GM23248 (cell line): ENCODE results near the gene PAQR9.

ENCODE experiments used
- EZH2 ChIP-seq: fragments of 200-600 bp; sonication (generic); IDR thresholded peaks from 2 replicates; pipeline ENCODE4 v1.6.1; 2018; ENCODE audit warnings: antibody characterized with exemption, mild to moderate bottlenecking; ENCODE audit not compliant: insufficient read depth, poor library complexity, severe bottlenecking
- EZH2phosphoT487 ChIP-seq: fragments of 200-600 bp; sonication (generic); IDR thresholded peaks from 2 replicates; pipeline ENCODE4 v1.6.1; 2018; ENCODE audit warnings: antibody characterized with exemption, moderate library complexity, mild to moderate bottlenecking, low read depth; ENCODE audit not compliant: insufficient read depth

DNA sequence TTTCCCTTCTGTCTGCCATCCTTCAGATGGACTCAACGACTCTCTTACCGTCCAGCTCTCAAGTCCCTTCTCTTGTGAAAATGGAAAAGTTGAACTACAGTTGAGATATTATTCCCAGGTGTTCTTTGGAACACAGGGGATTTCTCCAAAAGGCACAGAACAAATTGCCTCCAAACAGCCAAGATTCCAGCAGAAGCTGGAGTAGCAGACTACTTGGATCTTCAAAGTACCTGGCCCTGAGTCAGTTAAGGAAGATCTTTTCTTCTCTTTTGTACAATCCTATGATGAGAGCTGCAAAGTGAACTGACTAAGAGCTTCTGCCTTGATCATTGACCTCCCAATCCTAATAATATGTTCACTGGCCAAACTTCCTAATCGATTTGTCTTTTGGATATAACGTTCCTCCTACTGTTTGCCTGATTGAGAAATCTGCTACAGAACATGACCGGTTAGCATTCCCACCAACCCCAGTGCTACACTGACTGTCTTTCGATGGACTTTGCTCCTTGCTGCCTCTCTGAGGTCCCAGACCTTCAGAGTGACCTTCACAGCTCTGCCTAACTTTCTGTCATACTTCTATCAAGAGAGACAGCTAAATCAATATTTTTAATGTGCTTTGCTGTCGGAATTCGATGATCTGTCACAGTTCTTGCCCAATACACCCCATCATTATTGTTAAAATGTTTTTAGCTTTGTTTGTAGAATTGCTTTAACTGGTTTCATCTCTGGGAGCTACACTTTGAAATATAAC lies 21.9 kb downstream of the PAQR9 start:
- TF ChIP-seq EZH2phosphoT487 (no peak), EZH2 (no peak)
